Measurements from ENCODE around the gene SYNC. TPM values are rescaled to one million over a fixed set of nuclear protein-coding genes. Genes with fewer than 3 reads are reported as not detected.

SYNC gene
- total and polyA plus RNA-seq, 9 of the 15 experiments (the other 6 are each of a cell fraction or from before 2014, with no cell fraction given) = 0.49 to 1.1 (median 0.87) TPM

DNA sequence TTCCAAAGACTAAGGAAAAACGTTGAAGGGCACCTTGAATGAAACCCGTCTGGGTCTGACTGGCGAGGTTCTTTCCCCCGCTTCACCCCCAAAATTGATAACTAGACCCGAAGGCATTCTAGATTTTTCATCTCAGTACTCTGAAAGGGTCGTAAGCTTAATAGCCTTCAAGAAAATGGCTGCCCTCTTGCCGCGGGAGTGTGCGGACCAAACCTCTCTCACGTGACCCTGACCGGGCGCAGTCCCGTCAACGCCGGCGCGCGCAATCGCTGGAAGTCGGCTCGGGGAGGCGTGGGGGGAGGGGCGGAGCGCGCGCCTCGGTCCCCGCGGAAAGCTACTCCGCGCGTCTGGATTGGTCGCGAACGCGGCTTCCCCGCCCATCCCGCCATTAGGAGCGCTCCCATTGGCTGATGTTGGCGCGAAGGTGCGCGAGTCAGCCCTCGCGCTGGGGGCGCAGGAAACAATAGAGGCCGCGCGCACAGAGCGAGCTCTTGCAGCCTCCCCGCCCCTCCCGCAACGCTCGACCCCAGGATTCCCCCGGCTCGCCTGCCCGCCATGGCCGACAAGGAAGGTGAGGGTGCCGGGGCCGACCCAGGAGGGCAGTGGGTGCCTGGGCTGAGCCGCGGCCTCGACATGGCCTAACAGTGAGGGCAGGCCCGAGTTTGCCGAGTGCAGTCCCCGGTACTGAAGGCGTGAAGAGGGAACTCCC lies 51.7 kb downstream of the SYNC start, which contains the start of gene RBBP4 (continued):
- TF ChIP-seq, protein P1, sequence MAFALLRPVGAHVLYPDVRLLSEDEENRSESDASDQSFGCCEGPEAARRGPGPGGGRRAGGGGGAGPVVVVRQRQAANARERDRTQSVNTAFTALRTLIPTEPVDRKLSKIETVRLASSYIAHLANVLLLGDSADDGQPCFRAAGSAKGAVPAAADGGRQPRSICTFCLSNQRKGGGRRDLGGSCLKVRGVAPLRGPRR (CRISPR knock-in tag; IDR thresholded peaks at IDR 0.05) = peak; percentile 98
- TF ChIP-seq ZNF584 (CRISPR knock-in tag; IDR thresholded peaks at IDR 0.05; ENCODE audit: low read depth) = peak; percentile 100
- TF ChIP-seq, protein P2, sequence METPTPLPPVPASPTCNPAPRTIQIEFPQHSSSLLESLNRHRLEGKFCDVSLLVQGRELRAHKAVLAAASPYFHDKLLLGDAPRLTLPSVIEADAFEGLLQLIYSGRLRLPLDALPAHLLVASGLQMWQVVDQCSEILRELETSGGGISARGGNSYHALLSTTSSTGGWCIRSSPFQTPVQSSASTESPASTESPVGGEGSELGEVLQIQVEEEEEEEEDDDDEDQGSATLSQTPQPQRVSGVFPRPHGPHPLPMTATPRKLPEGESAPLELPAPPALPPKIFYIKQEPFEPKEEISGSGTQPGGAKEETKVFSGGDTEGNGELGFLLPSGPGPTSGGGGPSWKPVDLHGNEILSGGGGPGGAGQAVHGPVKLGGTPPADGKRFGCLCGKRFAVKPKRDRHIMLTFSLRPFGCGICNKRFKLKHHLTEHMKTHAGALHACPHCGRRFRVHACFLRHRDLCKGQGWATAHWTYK (CRISPR knock-in tag; IDR thresholded peaks at IDR 0.05) = peak; percentile 99
- TF ChIP-seq, protein P3, sequence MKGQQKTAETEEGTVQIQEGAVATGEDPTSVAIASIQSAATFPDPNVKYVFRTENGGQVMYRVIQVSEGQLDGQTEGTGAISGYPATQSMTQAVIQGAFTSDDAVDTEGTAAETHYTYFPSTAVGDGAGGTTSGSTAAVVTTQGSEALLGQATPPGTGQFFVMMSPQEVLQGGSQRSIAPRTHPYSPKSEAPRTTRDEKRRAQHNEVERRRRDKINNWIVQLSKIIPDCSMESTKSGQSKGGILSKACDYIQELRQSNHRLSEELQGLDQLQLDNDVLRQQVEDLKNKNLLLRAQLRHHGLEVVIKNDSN (CRISPR knock-in tag; IDR thresholded peaks at IDR 0.05) = peak; percentile 97
- TF ChIP-seq, protein P4, sequence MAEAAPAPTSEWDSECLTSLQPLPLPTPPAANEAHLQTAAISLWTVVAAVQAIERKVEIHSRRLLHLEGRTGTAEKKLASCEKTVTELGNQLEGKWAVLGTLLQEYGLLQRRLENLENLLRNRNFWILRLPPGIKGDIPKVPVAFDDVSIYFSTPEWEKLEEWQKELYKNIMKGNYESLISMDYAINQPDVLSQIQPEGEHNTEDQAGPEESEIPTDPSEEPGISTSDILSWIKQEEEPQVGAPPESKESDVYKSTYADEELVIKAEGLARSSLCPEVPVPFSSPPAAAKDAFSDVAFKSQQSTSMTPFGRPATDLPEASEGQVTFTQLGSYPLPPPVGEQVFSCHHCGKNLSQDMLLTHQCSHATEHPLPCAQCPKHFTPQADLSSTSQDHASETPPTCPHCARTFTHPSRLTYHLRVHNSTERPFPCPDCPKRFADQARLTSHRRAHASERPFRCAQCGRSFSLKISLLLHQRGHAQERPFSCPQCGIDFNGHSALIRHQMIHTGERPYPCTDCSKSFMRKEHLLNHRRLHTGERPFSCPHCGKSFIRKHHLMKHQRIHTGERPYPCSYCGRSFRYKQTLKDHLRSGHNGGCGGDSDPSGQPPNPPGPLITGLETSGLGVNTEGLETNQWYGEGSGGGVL (CRISPR knock-in tag; IDR thresholded peaks at IDR 0.05) = peak; percentile 89
- TF ChIP-seq YY1 (IDR thresholded peaks at IDR 0.05; ENCODE audit: borderline replicate concordance in 1 of 3, control insufficient read depth in 1 of 3, extremely low read depth in 1 of 3, insufficient read depth in 3 of 3, insufficient read length in 1 of 3, insufficient replicate concordance in 2 of 3, low read depth in 1 of 3, low read length in 2 of 3) = peak; percentile 72 to 95 (median 91)
- TF ChIP-seq TAL1 (IDR thresholded peaks at IDR 0.05) = no peak
- peak; percentile 100 for TF ChIP-seq NFRKB (IDR thresholded peaks at IDR 0.05; ENCODE audit: low read depth)
- TF ChIP-seq ZNF696 (CRISPR knock-in tag; conservative IDR thresholded peaks at IDR 0.05) = 0 out of 2 replicates have a peak, but pooled peaks have one; percentile 70
- no peak for TF ChIP-seq NFATC3 (IDR thresholded peaks at IDR 0.05)
- peak; percentile 66; the same call in 1 of the 2 replicates for TF ChIP-seq ZNF263 (CRISPR knock-in tag; IDR thresholded peaks at IDR 0.05; ENCODE audit: borderline replicate concordance)
- peak; percentile 60 for TF ChIP-seq CBFA2T2 (conservative IDR thresholded peaks at IDR 0.05)
- TF ChIP-seq KDM1A (IDR thresholded peaks at IDR 0.05) = no peak
- TF ChIP-seq CBX2 (IDR thresholded peaks at IDR 0.05; ENCODE audit: insufficient read depth, low read length, poor library complexity, severe bottlenecking) = no peak
- peak; percentile 96 for TF ChIP-seq BCL6 (CRISPR knock-in tag; IDR thresholded peaks at IDR 0.05)
- no peak for TF ChIP-seq ETV1 (tag; conservative IDR thresholded peaks at IDR 0.05; ENCODE audit: low read depth)
- peak; percentile 99 for TF ChIP-seq TOE1 (IDR thresholded peaks at IDR 0.05; ENCODE audit: borderline replicate concordance)
- peak; percentile 31; the same call in 1 of the 2 replicates for TF ChIP-seq TOE1 (CRISPR knock-in tag; IDR thresholded peaks at IDR 0.05; ENCODE audit: borderline replicate concordance, low read depth)
- TF ChIP-seq MTA3 (IDR thresholded peaks at IDR 0.05; ENCODE audit: borderline replicate concordance) = no peak; the same call in 1 of the 2 replicates
- TF ChIP-seq DNMT1 (IDR thresholded peaks at IDR 0.05) = no peak
- no peak; a peak in 1 of 4 replicates for TF ChIP-seq MCM7 (IDR thresholded peaks at IDR 0.05)
- peak; percentile 97 for TF ChIP-seq BACH1 (tag; IDR thresholded peaks at IDR 0.05)
- 0 out of 2 replicates have a peak, but pooled peaks have one; percentile 47 for TF ChIP-seq HDGF (IDR thresholded peaks at IDR 0.05)

All from K562 (cell line).